GM12878 (cell line): ENCODE results near the gene B4GALT5. TPM values are rescaled to one million over a fixed set of nuclear protein-coding genes. Genes with fewer than 3 reads are reported as not detected.

Experiments used
- ATAC-seq: fragments of 200-7000 bp; cut with Tn5 transposase; 3 replicates; pipeline ENCODE4 v1.9.1; 2020; ENCODE audit warnings: mild to moderate bottlenecking, moderate library complexity
- BruUV-seq: library from RNA; stranded (reverse); fragments of 400-500 nt; replicated peaks from 2 replicates; lab custom pipeline; 2021; lab: Mats Ljungman, UMichigan
- CTCF ChIA-PET: fragments of 300-600 bp; sonication (Branson Sonifier 250); formaldehyde crosslinking; extraction: SDS; loops from one replicate; lab custom pipeline; 2021; ENCODE audit warnings: inconsistent platforms; lab: Yijun Ruan, JAX
- POLR2A ChIA-PET: fragments of 350-600 bp; formaldehyde crosslinking; extraction: SDS; loops from one replicate; lab custom pipeline; 2021; ENCODE audit warnings: inconsistent platforms; lab: Charles Lee
- RAD21 ChIA-PET: fragments of 300-600 bp; sonication (Branson Sonifier 250); formaldehyde crosslinking; loops from one replicate; lab custom pipeline; 2023; ENCODE audit warnings: antibody characterized with exemption; ENCODE audit not compliant: unreplicated experiment; lab: Charles Lee
- SMC1A ChIA-PET: fragments of 300-600 bp; sonication (Branson Sonifier 250); formaldehyde crosslinking; loops from one replicate; lab custom pipeline; 2023; ENCODE audit not compliant: unreplicated experiment, uncharacterized antibody; lab: Charles Lee
- DNase-seq: peaks from one replicate; pipeline ENCODE4 v3.0.0-alpha.2; 2011; ENCODE audit warnings: low read depth, low spot score
- FAIRE-seq: peaks from 3 replicates; lab custom pipeline; 2011; peaks lifted over from hg19 to GRCh38; lab: Jason Lieb, UNC
- H2AFZ ChIP-seq: 2 replicates; pipeline ENCODE4 v1.6.0; 2011; ENCODE audit warnings: low read depth, low read length, control low read depth; ENCODE audit not compliant: control insufficient read depth
- H3K27ac ChIP-seq: 2 replicates; pipeline ENCODE4 v1.5.1; 2011; ENCODE audit warnings: control low read depth; ENCODE audit not compliant: control insufficient read depth, insufficient read depth
- H3K27me3 ChIP-seq, 2 experiments: replicated peaks in 1 of 2; 2 replicates each; pipeline versions ENCODE4 v1.6.0 to v1.6.1; 2011; ENCODE audit warnings: low read length in 1 of 2; ENCODE audit not compliant: control insufficient read depth in 2 of 2, insufficient read depth in 2 of 2
- H3K36me3 ChIP-seq, 2 experiments: 2 replicates each; pipeline ENCODE4 v1.5.1; 2011; ENCODE audit warnings: low read length in 1 of 2; ENCODE audit not compliant: control insufficient read depth in 2 of 2, insufficient read depth in 2 of 2
- H3K4me1 ChIP-seq: 2 replicates; pipeline ENCODE4 v1.6.1; 2011; ENCODE audit warnings: mild to moderate bottlenecking, low read length, moderate library complexity, mixed read lengths; ENCODE audit not compliant: control insufficient read depth, insufficient read depth
- H3K4me2 ChIP-seq: 2 replicates; pipeline ENCODE4 v1.6.0; 2011; ENCODE audit warnings: control low read depth; ENCODE audit not compliant: control insufficient read depth, insufficient read depth
- H3K4me3 ChIP-seq: fragments of 200-600 bp; sonication (generic); 2 replicates; pipeline ENCODE4 v1.5.1; 2016
- H3K79me2 ChIP-seq: 2 replicates; pipeline ENCODE4 v1.6.0; 2011; ENCODE audit warnings: low read length; ENCODE audit not compliant: control insufficient read depth, insufficient read depth
- H3K9ac ChIP-seq: 2 replicates; pipeline ENCODE4 v1.8.0; 2011; ENCODE audit warnings: low read length, control low read depth, mixed read lengths; ENCODE audit not compliant: control insufficient read depth, insufficient read depth
- H3K9me3 ChIP-seq: replicated peaks from 3 replicates; pipeline ENCODE4 v1.5.1; 2011; ENCODE audit warnings: mild to moderate bottlenecking, low read length; ENCODE audit not compliant: control insufficient read depth, insufficient read depth
- H4K20me1 ChIP-seq: 2 replicates; pipeline ENCODE4 v1.6.0; 2011; ENCODE audit not compliant: control insufficient read depth, insufficient read depth
- ATF2 ChIP-seq: IDR thresholded peaks from 2 replicates; pipeline ENCODE4 v1.6.1; 2012; ENCODE audit warnings: low read length, inconsistent platforms
- DPF2 ChIP-seq: fragments of 450-650 bp; IDR thresholded peaks from 2 replicates; pipeline ENCODE4 v1.6.1; 2017; ENCODE audit warnings: mild to moderate bottlenecking
- EZH2 ChIP-seq: IDR thresholded peaks from 2 replicates; pipeline ENCODE4 v1.6.1; 2012; ENCODE audit warnings: low read depth, mild to moderate bottlenecking, control low read depth, inconsistent platforms, low read length, borderline replicate concordance; ENCODE audit not compliant: control insufficient read depth
- IRF4 ChIP-seq: IDR thresholded peaks from 2 replicates; pipeline ENCODE4 v1.6.1; 2011; ENCODE audit warnings: low read depth, low read length
- NFYB ChIP-seq: IDR thresholded peaks from 2 replicates; pipeline ENCODE4 v1.6.1; 2011; ENCODE audit warnings: low read depth, mild to moderate bottlenecking, low read length, improper control_type of control experiment, moderate library complexity; ENCODE audit not compliant: insufficient read depth
- RELB ChIP-seq: fragments of 450-650 bp; IDR thresholded peaks from 2 replicates; pipeline ENCODE4 v1.6.1; 2017; ENCODE audit warnings: low read depth, mild to moderate bottlenecking, moderate library complexity
- STAT3 ChIP-seq: IDR thresholded peaks from 2 replicates; pipeline ENCODE4 v1.6.1; 2011; ENCODE audit warnings: low read depth, low read length, improper control_type of control experiment
- YY1 ChIP-seq: IDR thresholded peaks from 2 replicates; pipeline ENCODE4 v1.6.1; 2011; ENCODE audit warnings: low read depth, mild to moderate bottlenecking, low read length
- ZNF207 ChIP-seq: fragments of 450-650 bp; IDR thresholded peaks from 2 replicates; pipeline ENCODE4 v1.6.1; 2014; ENCODE audit warnings: antibody characterized with exemption, mild to moderate bottlenecking, borderline replicate concordance
- ZNF592 ChIP-seq: fragments of 450-650 bp; IDR thresholded peaks from 2 replicates; pipeline ENCODE4 v1.6.1; 2017; ENCODE audit warnings: mild to moderate bottlenecking, moderate library complexity
- ZSCAN29 ChIP-seq: fragments of 450-650 bp; IDR thresholded peaks from 2 replicates; pipeline ENCODE4 v1.6.1; 2017; ENCODE audit warnings: mild to moderate bottlenecking, moderate library complexity
- WGBS: methylation state at CpG from one replicate; pipeline ENCODE4 v1.1.6; 2016; ENCODE audit warnings: low lambda C conversion rate; ENCODE audit not compliant: insufficient replicate concordance, insufficient coverage; ENCODE audit errors: missing lambda C conversion rate; 5-methylcytosine and 5-hydroxymethylcytosine counted together
- in situ Hi-C: fragments of 300-500 bp; cut with MboI; formaldehyde crosslinking; loops from 9 replicates; pipeline ENCODE4 v1.14.3; 2018; ENCODE audit warnings: mixed read lengths
- intact Hi-C: fragments of 100-400 bp; cut with micrococcal nuclease; formaldehyde crosslinking; loops from one replicate; pipeline ENCODE4 v1.14.2; 2022; ENCODE audit not compliant: unreplicated experiment
- polyA plus RNA-seq, 11 experiments: library from polyadenylated mRNA; depleted of rRNA in 4 of 11; unstranded in 6 of 11; stranded (reverse) in 5 of 11; fragments of >200 nt; fragmentation: Nextera tagmentation in 4 of 11; fragmentation: Illumina TruSeq in 1 of 11; extraction: Ambion mirVana in 4 of 11; extraction: Trizol in 1 of 11; gene quantifications; 1 replicate in 1 of 11; 2 replicates in 10 of 11; pipeline versions ENCODE4 v1.2.1 to v1.2.3, GENCODE V29; 2011 to 2016; ENCODE audit warnings: inconsistent platforms in 2 of 11, missing spikeins in 2 of 11, low read depth in 1 of 11
- total RNA-seq, 4 experiments: library from RNA; depleted of rRNA in 3 of 4; stranded (reverse); fragments of >200 nt in 3 of 4; fragmentation: Illumina TruSeq in 1 of 4; extraction: Trizol in 1 of 4; gene quantifications; 2 replicates each; pipeline versions ENCODE4 v1.2.1 to v1.2.3, GENCODE V29; 2013 to 2021

B4GALT5 gene
- total and polyA plus RNA-seq, 10 of the 15 experiments (the other 5 are each of a cell fraction or from before 2014, with no cell fraction given), result 2.0 to 55.5 (median 20.2) TPM

- no peak for ATAC-seq
- BruUV-seq, result no TSS peak
- 96% methylated on average over 5 of the region's 5 CpGs for WGBS
- TF ChIP-seq EZH2, result no peak
- TF ChIP-seq IRF4, result no peak
- TF ChIP-seq NFYB, result no peak
- no peak for TF ChIP-seq RELB
- no peak for TF ChIP-seq ZSCAN29
- no peak for TF ChIP-seq DPF2
- no peak for TF ChIP-seq ATF2
- TF ChIP-seq ZNF207, result no peak
- TF ChIP-seq ZNF592, result no peak
- TF ChIP-seq STAT3, result no peak
- TF ChIP-seq YY1, result no peak
These were observed 21.7 kb downstream of the B4GALT5 start for GRCh38 chr20:49691818-49692568.

More at GRCh38 chr20:49691818-49692568, 21.7 kb downstream of the B4GALT5 start:
- no peaks in the 10 kb centered on the region for H3K27me3 ChIP-seq
- H3K79me2 ChIP-seq, result peaks cover 90% of the 10 kb centered on the region
- H3K4me1 ChIP-seq, result peaks cover 47% of the 10 kb centered on the region
- no peaks in the 10 kb centered on the region; the same call in 2 of the 3 replicates for H3K9me3 ChIP-seq
- FAIRE-seq (no peak), DNase-seq (no peak)
- peaks cover 0 to 7% of the 10 kb centered on the region in 2 experiments; a peak in 2 of 4 replicates for H3K36me3 ChIP-seq
- H4K20me1 ChIP-seq, result no peaks in the 10 kb centered on the region
- in situ Hi-C loops (loop anchor here (25.0 kb wide), 1 partner anchor 820 kb away; the partner anchor contains the start of gene PTPN1), intact Hi-C loops (no loop called here)
- no peak overlapping the region for H2AFZ ChIP-seq
- no peak overlapping the region for H3K9ac ChIP-seq
- CTCF ChIA-PET, result interaction anchor here (1.0 to 2.0 kb wide), 4 partner anchors 19 to 154 kb away, joined by 3 to 6 read pairs (median 4); no protein-coding TSS in a partner anchor
- 0 out of 2 replicates have a peak overlapping the region, but pooled peaks have one; percentile 11 for H3K27ac ChIP-seq
- POLR2A ChIA-PET, result interaction anchor here (1.2 to 2.5 kb wide), 5 partner anchors 13 to 24 kb away, joined by 3 to 10 read pairs (median 5); no protein-coding TSS in a partner anchor
- SMC1A ChIA-PET, result interaction anchor here (0.9 to 8.2 kb wide), 11 partner anchors 8 to 63 kb away, joined by 3 to 60 read pairs (median 6); no protein-coding TSS in a partner anchor
- no peak overlapping the region for H3K4me2 ChIP-seq
- RAD21 ChIA-PET, result interaction anchor here (0.8 to 3.6 kb wide), 6 partner anchors 10 to 122 kb away, joined by 3 to 23 read pairs (median 8); no protein-coding TSS in a partner anchor
- H3K4me3 ChIP-seq, result no peak overlapping the region
